HG03103 (cell line): ENCODE data around the gene POC1A.
"Not testable (repeated sequence)": the region's sequence is repeated elsewhere in the genome, so short reads cannot be mapped to it uniquely, and the experiment has no call there.

ENCODE experiments used
- ATAC-seq: cut with Tn5 transposase; IDR thresholded peaks from one replicate; pipeline ENCODE4 v1.9.1; 2021; ENCODE audit warnings: low read depth; ENCODE audit not compliant: unreplicated experiment

Gene POC1A

DNA sequence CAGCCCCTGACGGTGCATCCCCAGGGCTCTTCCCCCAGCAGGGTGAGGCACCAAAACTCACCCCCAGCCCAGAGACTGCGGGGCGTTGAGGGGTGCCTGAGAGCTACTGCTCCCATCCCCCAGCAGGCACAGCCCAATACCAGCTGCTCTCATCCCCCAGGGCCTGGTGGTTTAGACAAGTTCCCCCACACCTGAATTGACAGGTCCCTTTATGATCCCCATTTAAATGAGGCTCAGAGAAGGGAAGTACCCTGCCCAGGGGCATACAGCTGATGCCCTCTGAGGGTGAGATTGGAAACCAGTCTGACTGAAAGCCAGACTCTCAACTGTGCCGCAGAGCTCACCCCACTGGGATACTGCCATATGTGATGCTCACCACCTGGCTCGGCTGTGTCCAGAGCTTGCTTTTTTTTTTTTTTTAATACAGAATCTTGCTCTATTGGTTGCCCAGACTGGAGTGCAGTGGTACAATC is 118.0 kb downstream of the POC1A start:
- ATAC-seq = no peak

DNA sequence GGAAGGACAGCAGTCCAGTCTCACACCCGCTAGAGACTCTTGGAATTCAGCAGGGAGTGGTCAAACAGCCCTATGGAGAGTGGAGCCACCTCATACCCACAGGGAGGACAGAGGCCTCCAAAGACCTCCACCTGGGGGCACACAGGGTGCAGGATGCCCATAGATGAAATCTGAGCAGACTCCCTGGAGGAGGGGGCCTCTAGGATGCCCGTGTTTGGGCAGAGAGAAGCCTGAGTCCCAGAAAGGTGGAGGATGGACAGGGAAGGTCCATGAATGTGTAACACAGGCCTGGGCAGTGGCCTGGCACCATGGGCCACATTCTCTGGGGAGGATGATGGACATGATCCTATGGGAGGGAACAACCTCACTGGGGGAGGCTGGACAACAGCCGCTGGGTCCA is 119.6 kb downstream of the POC1A start:
- ATAC-seq = no peak

GRCh38 chr3:52034212-52034611 is 120.0 kb downstream of the POC1A start:
- ATAC-seq = no peak

DNA sequence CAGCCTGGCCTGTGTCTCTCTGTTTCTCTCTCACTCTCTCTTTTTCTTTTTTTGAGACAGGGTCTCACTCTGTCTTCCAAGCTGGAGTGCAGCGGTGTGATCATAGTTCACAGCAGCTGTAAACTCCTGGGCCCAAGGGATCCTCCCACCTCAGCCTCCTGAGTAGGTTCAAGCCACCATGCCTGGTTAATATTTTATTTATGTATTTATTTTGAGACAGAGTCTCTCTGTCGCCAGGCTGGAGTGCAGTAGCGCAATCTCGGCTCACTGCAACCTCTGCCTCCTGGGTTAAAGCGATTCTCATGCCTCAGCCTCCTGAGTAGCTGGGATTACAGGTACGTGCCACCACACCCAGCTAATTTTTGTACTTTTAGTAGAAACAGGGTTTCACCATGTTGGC is 120.5 kb downstream of the POC1A start:
- ATAC-seq = not testable (repeated sequence)

DNA sequence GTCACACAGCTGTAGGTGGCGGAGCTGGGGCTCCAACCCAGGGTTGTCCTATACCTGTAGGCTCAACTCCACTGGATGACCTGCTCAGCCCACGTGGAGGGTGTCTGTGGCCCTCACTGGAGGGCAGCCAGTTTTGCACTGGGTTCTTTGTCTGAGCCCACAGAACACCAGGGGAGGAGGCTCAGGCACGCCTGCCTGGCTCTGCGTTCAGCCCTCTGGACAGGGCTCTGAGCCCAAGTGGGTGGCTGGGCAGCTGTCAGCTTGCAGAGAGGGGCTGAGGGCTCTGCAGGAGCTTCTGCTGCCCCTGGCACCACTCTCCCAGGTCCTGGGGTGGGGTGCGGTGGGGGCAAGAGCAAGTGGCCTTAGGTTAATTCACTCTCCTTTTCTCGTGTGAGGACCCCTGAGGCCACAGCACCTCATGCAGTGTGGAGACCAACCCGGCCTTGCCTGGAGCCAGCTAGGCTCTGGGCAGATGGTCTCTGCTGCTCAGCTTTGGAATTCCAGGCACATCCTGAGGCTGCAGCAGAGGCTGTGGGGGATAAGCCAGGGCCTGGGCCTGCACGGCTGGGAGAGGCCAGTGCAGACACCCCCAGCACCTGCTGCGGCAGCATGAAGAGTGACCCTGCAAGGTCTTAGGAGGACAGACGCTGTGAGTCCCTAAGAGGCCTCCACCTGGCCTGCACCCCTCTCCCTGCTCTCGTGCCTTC is 121.4 kb downstream of the POC1A start:
- no peak for ATAC-seq

GRCh38 chr3:52031896-52032295 is 122.3 kb downstream of the POC1A start:
- no peak for ATAC-seq

DNA sequence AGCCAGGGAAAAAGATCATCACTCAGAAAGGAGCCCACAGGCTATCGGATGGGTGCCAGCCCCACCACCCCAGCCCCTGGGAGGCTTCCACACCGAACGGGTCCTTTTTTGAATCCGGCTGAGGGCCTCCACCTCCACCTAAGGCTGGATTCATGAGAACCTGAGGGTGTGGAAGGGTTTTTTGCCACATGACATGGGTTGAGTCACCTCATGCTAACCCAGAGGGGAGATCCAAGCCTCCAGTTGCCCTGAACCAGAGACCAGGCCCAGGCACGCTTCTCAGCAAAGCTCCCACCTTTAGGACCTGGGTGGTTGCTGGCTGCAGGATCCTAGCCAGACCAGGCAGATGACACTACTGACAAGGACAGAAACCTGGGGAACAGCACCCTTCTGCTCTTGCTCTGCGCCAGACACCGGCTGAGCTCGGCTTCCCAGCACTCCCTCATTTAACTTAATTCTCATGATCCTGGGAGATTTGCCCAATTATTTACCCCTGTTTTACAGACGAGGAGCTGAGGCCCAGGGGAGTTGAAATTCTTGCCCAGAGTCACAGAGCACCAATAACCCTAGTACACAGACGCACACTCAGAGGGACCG is 123.4 kb downstream of the POC1A start:
- no peak for ATAC-seq

DNA sequence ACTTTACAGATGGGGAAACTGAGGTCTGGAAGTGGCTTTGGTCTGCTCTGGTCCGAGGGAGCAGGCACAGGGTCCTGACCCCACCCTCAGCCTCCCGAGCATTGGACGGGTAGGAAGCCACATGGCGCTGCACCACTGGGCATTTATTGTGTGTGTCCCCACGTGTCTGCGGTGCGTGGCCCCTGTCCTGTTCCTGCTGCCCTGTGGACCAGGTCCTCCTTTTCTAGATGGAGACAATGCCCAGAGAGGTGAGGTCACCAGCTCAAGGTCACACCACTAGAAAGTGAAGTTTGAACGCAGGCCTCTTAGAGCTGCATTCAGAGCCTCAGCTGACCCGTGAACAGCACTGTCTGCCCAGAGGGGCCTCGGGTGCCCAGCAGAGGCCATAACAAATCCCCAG is 124.7 kb downstream of the POC1A start:
- ATAC-seq = no peak

DNA sequence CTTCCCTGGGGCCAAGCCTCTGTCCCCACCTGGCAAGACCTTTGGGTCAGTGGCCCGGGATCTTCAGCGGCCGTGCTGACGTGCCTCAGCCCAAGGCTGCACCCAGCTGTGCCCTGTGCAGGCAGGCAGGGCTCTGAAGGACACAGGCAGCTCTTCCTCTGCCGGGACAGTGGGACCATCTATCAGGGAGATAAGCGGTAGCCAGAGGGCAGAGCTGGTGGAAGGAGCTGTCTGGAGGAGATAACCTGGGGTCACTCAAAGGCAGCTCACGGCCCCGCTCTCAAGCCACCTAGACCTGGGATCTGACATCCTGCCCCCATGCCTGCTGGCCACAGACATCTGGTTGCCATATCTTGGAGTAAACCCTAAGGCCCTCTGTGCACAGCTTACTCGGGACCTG is 125.2 kb downstream of the POC1A start:
- no peak for ATAC-seq

- no peak for ATAC-seq
Measured at GRCh38 chr3:52028572-52028971, 125.7 kb downstream of the POC1A start.

DNA sequence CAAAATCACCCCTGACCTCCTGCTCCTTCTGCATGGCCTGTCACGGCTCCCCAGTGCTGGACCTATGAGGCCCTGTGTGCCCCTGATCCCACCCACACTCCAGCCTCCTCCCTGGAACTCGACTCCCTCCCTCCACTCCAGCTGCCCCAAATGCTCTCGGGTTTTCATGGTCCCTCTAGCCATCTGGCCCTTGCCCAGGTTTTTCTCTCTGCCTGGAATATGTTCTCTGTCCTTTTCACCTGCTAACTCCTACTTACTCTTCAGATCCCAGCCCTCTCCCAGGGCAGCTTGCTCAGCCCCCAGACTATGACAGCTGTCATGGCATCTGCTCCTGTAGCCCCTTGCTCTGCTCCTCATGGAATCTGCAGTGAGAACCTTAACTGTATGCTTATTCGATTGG is 128.2 kb downstream of the POC1A start:
- no peak for ATAC-seq

DNA sequence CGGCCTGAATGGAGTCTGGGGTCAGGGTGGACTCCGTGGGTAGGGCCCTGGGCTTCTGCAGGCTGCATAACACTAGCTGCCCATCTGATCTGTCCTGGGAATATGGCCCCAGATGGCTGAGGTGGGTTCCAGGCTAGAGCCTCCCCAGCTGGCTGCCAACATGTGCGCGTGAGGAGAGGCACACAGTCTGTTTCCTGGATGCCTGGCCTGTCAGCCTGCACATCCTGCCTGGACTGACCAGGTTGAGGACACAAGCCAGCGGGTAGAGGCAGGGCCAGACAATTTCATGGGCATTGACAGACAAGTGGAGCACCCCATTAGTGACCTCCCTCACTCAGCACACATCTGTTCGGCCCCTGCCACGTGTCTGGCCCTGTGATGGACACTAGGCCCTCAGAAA is 128.8 kb downstream of the POC1A start:
- no peak for ATAC-seq
